ENCODE results near the gene THTPA.
A peak's percentile ranks its signal among the peaks of the same experiment; 100 is the strongest.

Gene THTPA

DNA sequence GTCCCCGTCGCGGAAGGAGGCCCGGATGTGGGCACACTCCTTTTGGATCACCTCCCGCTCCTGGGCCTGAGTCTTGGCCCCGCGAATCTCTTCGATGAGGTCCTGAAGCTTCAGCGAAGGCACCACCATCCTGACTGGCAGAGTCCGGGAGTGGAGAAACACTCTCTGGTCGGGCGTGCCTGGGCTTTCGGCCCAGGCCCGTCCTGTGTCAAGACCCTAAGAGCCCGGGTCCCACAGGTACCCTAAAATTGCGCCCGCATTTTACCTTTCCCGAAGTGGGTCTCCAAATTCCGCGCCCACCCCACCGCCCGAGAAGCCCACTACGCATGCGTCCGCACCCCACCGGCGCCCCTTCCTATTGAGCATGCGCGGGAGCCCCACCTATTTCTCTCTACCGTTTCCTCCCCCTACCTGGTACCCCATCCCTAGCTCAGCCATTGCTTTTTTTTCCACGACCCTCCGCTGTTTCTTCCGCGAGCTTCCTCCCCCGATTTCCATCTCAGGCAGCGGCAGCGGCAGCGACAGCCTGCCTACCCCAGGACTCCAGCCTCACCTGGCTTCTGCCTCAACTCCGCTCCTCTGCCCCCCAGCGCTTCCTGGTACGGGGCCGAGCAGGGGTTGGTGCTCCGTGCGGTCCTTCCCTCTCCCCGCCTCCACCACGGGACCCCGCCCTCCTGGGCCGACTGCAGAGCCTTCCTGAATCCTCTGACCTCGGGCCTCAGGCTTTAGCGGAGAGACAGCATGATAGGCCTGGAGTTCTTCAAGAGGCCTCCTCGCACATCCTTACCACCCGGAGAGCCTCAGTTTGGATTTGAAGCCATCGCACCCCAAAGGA lies 11.3 kb downstream of the THTPA start, which contains the start of gene AP1G2:
Gene AP1G2 (minus strand): TSS at position 606 of the 835 bp plus-strand sequence. CDS start 477 bp downstream, at position 129.
- peak; percentile 65 to 80 (median 74) for DNase-seq
- Histone ChIP-seq H3K4me3 (ENCODE audit: insufficient read depth, low read depth, low read length, poor library complexity, severe bottlenecking) (peak within 1 kb of the TSS; percentile 81), H3K27me3 (replicated peaks; ENCODE audit: control insufficient read depth, insufficient read depth, low read length, poor library complexity, severe bottlenecking) (no peaks in the 10 kb centered on the region), H3K27ac (ENCODE audit: insufficient read depth, low read length, poor library complexity, severe bottlenecking) (peak within 1 kb of the TSS; percentile 78), H3K36me3 (ENCODE audit: control insufficient read depth, insufficient read depth, low read length) (peaks cover 25% of the 10 kb centered on the region), H3K4me1 (ENCODE audit: control insufficient read depth, insufficient read depth, low read length, poor library complexity, severe bottlenecking) (peaks cover 19% of the 10 kb centered on the region), H3K9me3 (ENCODE audit: control insufficient read depth, low read length) (no peaks in the 10 kb centered on the region)

DNA sequence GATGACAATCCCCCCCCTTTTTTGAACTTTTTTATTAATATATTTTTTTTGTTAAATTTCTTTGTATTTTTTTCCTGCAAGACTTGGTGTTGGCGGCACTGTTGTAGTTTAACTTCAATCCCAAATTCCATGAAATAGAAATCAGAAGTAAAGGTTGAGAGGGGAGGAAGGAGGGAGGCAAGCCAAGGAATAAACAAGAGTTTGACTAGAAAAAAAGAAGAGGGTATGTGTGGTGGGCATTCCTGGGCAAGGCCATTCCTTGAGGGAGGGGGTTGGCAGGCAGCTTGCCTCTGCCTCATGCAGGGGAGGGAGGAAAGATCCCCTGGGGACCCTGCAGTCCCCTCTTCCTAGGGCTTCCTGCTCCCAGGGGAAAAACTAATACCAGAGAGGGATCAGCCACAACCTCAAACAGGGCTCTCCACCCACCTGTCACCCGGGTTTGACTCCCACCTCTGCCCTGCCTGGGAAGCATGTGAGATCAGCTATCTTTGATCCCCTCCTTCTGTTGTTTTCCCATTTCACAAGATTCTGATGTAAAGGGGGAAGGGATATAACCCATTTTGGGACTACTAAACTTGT lies 12.0 kb downstream of the THTPA start:
- Histone ChIP-seq H3K27me3 (replicated peaks; ENCODE audit: control insufficient read depth, insufficient read depth, low read length, poor library complexity, severe bottlenecking) (no peaks in the 10 kb centered on the region), H3K9me3 (ENCODE audit: control insufficient read depth, low read length) (no peaks in the 10 kb centered on the region), H3K27ac (ENCODE audit: insufficient read depth, low read length, poor library complexity, severe bottlenecking) (peak overlapping the region; percentile 78), H3K36me3 (ENCODE audit: control insufficient read depth, insufficient read depth, low read length) (peaks cover 24% of the 10 kb centered on the region), H3K4me3 (ENCODE audit: insufficient read depth, low read depth, low read length, poor library complexity, severe bottlenecking) (peak overlapping the region; percentile 81), H3K4me1 (ENCODE audit: control insufficient read depth, insufficient read depth, low read length, poor library complexity, severe bottlenecking) (peaks cover 19% of the 10 kb centered on the region)
- DNase-seq, result no peak

DNA sequence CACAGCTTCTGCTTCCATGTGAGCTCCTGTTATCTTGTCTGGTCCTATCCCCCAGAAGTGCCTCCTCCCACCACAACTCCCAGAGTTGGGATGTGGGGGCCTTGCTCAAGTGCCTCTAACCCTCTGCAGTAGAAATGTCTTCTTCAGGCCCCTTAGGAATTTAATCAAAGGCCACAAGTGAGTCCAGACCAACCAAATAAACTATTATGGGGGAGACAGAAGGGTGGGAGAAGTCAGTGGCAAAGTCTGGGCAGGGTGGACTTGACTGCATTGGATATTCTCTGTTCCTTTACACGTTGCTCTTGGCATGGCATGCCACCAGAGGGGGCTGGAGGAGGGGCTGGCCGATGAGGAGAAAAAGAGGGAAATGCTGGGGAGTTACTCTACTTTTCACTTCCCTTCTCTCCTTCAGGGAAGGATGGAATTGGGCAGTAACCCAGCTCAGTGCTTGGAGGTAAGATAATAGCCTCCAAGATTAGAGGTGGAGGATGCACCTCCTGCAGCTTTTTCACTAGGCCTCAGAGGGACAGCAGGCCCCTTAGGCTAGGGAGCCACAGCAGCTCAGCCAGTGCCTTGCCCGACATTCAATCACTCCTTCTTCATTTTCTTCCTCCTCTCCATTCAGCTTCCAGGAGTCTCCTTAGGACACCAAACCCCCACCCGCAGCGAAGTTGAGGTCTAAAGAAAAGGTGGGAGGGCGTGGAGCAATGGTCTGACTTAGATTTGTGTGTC lies 12.7 kb downstream of the THTPA start:
- Histone ChIP-seq H3K4me3 (ENCODE audit: insufficient read depth, low read depth, low read length, poor library complexity, severe bottlenecking) (no peak overlapping the region), H3K9me3 (ENCODE audit: control insufficient read depth, low read length) (no peaks in the 10 kb centered on the region), H3K36me3 (ENCODE audit: control insufficient read depth, insufficient read depth, low read length) (peaks cover 19% of the 10 kb centered on the region), H3K27ac (ENCODE audit: insufficient read depth, low read length, poor library complexity, severe bottlenecking) (no peak overlapping the region), H3K27me3 (replicated peaks; ENCODE audit: control insufficient read depth, insufficient read depth, low read length, poor library complexity, severe bottlenecking) (no peaks in the 10 kb centered on the region), H3K4me1 (ENCODE audit: control insufficient read depth, insufficient read depth, low read length, poor library complexity, severe bottlenecking) (peaks cover 19% of the 10 kb centered on the region)
- no peak for DNase-seq

GRCh38 chr14:23569443-23570151 lies 13.5 kb downstream of the THTPA start:
- Histone ChIP-seq H3K36me3 (ENCODE audit: control insufficient read depth, insufficient read depth, low read length) (peaks cover 12% of the 10 kb centered on the region), H3K27ac (ENCODE audit: insufficient read depth, low read length, poor library complexity, severe bottlenecking) (no peak overlapping the region), H3K4me1 (ENCODE audit: control insufficient read depth, insufficient read depth, low read length, poor library complexity, severe bottlenecking) (peaks cover 19% of the 10 kb centered on the region), H3K4me3 (ENCODE audit: insufficient read depth, low read depth, low read length, poor library complexity, severe bottlenecking) (no peak overlapping the region), H3K27me3 (replicated peaks; ENCODE audit: control insufficient read depth, insufficient read depth, low read length, poor library complexity, severe bottlenecking) (no peaks in the 10 kb centered on the region), H3K9me3 (ENCODE audit: control insufficient read depth, low read length) (no peaks in the 10 kb centered on the region)
- no peak for DNase-seq

DNA sequence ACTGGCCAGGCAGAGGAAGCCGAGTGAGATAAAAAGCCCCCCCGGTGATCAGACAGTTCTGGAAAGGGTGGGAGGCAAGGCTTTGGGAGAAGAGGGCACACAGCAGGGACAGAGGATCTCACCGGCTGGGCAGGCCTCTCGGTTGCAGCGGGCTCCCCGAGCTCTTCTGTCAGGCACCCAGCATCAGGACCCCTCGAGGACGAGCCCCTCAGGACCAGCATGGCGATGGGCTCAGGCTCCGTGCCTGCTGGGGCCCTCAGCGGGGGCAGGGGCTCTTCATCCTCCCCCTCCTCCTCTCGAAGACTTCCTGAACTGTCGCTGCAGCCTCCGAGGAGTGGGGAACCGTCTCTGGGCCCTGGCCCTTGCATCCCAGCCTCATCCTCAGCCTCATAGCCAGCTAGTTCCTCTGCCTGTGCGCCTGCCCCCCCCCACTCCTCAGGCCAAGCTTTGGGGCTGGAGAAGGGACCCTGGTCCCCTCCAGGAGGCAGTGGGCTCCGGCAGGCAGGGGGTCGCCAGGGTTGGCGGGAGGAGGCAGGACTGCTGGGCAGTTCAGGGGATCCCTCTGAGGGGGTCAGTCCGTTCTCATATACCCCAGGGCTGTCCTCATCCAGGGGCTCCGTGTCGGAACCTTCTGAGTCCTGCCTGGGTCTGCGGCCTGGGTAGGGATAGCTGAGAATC lies 14.9 kb downstream of the THTPA start:
- peaks cover 21% of the 10 kb centered on the region for H3K4me1 ChIP-seq (ENCODE audit: control insufficient read depth, insufficient read depth, low read length, poor library complexity, severe bottlenecking)
- no peak for DNase-seq

DNA sequence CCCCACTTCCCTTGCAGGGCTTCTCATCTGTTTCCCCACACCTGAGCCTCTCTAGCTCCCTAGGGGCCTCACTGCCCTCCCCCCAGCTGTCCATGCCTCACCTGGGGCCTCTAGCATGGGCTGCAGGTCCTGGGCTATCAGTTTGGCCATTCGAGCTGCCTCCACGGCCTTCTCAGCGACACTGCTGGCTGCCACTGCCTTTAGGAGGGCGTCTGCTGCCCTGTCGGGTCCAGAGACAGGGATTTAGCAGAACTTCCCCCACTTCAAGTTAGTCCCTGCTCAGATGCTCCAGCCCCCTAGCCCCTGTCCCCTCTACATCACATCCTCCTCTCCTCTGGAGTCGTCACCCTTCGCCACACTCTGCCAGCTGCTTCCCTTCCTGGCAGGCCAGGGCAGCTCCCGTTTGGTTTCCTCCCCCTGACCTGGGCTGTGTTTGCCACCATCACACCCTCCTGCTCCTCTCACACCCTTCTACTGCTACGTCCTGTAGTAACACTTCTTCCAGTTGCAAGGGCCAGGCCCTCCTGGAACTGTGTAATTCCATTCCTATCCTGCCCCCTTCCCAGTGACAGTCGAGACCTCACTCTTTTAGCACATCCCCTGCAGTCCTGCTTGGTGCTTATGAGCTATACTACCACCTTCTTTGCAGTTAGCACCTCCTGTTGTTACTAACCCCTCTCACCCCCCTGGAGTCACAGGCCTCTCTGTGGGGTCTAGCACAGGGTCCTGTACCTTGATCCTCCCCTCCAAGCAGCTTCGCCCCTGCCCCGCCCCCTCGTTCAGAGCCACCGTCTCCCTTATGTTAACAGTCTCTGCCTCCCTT lies 15.8 kb downstream of the THTPA start:
- Histone ChIP-seq H3K27ac (ENCODE audit: insufficient read depth, low read length, poor library complexity, severe bottlenecking) (no peak overlapping the region), H3K27me3 (replicated peaks; ENCODE audit: control insufficient read depth, insufficient read depth, low read length, poor library complexity, severe bottlenecking) (peaks cover 13% of the 10 kb centered on the region), H3K36me3 (ENCODE audit: control insufficient read depth, insufficient read depth, low read length) (no peaks in the 10 kb centered on the region), H3K4me1 (ENCODE audit: control insufficient read depth, insufficient read depth, low read length, poor library complexity, severe bottlenecking) (peaks cover 20% of the 10 kb centered on the region), H3K9me3 (ENCODE audit: control insufficient read depth, low read length) (no peaks in the 10 kb centered on the region), H3K4me3 (ENCODE audit: insufficient read depth, low read depth, low read length, poor library complexity, severe bottlenecking) (no peak overlapping the region)
- DNase-seq, result no peak

More for the DNA sequence above, 14.9 kb downstream of the THTPA start:
- Histone ChIP-seq H3K9me3 (ENCODE audit: control insufficient read depth, low read length) (no peaks in the 10 kb centered on the region), H3K36me3 (ENCODE audit: control insufficient read depth, insufficient read depth, low read length) (no peaks in the 10 kb centered on the region), H3K27me3 (replicated peaks; ENCODE audit: control insufficient read depth, insufficient read depth, low read length, poor library complexity, severe bottlenecking) (peaks cover 4% of the 10 kb centered on the region), H3K27ac (ENCODE audit: insufficient read depth, low read length, poor library complexity, severe bottlenecking) (no peak overlapping the region), H3K4me3 (ENCODE audit: insufficient read depth, low read depth, low read length, poor library complexity, severe bottlenecking) (no peak overlapping the region)

- no peaks in the 10 kb centered on the region for H3K36me3 ChIP-seq (ENCODE audit: control insufficient read depth, insufficient read depth, low read length)
- peaks cover 18% of the 10 kb centered on the region for H3K27me3 ChIP-seq (replicated peaks; ENCODE audit: control insufficient read depth, insufficient read depth, low read length, poor library complexity, severe bottlenecking)
- H3K27ac ChIP-seq (ENCODE audit: insufficient read depth, low read length, poor library complexity, severe bottlenecking), result no peak overlapping the region
- H3K4me3 ChIP-seq (ENCODE audit: insufficient read depth, low read depth, low read length, poor library complexity, severe bottlenecking), result no peak overlapping the region
- peaks cover 22% of the 10 kb centered on the region for H3K4me1 ChIP-seq (ENCODE audit: control insufficient read depth, insufficient read depth, low read length, poor library complexity, severe bottlenecking)
- no peak for DNase-seq
- no peaks in the 10 kb centered on the region for H3K9me3 ChIP-seq (ENCODE audit: control insufficient read depth, low read length)
These were observed 16.4 kb downstream of the THTPA start for GRCh38 chr14:23572524-23572828.

GRCh38 chr14:23572836-23573235 lies 16.8 kb downstream of the THTPA start:
- Histone ChIP-seq H3K27me3 (replicated peaks; ENCODE audit: control insufficient read depth, insufficient read depth, low read length, poor library complexity, severe bottlenecking) (peaks cover 21% of the 10 kb centered on the region), H3K4me3 (ENCODE audit: insufficient read depth, low read depth, low read length, poor library complexity, severe bottlenecking) (no peak overlapping the region), H3K4me1 (ENCODE audit: control insufficient read depth, insufficient read depth, low read length, poor library complexity, severe bottlenecking) (peaks cover 25% of the 10 kb centered on the region), H3K36me3 (ENCODE audit: control insufficient read depth, insufficient read depth, low read length) (no peaks in the 10 kb centered on the region), H3K9me3 (ENCODE audit: control insufficient read depth, low read length) (no peaks in the 10 kb centered on the region), H3K27ac (ENCODE audit: insufficient read depth, low read length, poor library complexity, severe bottlenecking) (no peak overlapping the region)
- no peak for DNase-seq

Data from effector memory CD4-positive, alpha-beta T cell (primary cell).